Erythroblast (primary cell): ENCODE measurements around the gene GDPD5.

Experiments
- GATA1 ChIP-seq: IDR thresholded peaks from 2 replicates; pipeline ENCODE4 v1.6.1; 2011; ENCODE audit warnings: low read depth, mild to moderate bottlenecking, control low read depth, low read length, moderate library complexity
- POLR2A ChIP-seq: IDR thresholded peaks from 2 replicates; pipeline ENCODE4 v1.6.1; 2011; ENCODE audit warnings: mild to moderate bottlenecking, low read length

- TF ChIP-seq POLR2A = no peak
- no peak for TF ChIP-seq GATA1
Observed at GRCh38 chr11:75389276-75389605, 136.5 kb downstream of the GDPD5 start.
